Loucy (cell line): ENCODE data around the gene ZCCHC12.

Experiments
- EZH2phosphoT487 ChIP-seq: fragments of 200-600 bp; IDR thresholded peaks from 2 replicates; pipeline ENCODE4 v1.6.1; 2018; ENCODE audit warnings: antibody characterized with exemption, mild to moderate bottlenecking, moderate library complexity, borderline replicate concordance
- TF ChIP-seq, protein P1 (sequence below): fragments of 200-600 bp; sonication (generic); conservative IDR thresholded peaks from 2 replicates; pipeline ENCODE4 v1.5.1; 2014; ENCODE audit warnings: mild to moderate bottlenecking, antibody characterized with exemption, low read length

- TF ChIP-seq, protein P1, sequence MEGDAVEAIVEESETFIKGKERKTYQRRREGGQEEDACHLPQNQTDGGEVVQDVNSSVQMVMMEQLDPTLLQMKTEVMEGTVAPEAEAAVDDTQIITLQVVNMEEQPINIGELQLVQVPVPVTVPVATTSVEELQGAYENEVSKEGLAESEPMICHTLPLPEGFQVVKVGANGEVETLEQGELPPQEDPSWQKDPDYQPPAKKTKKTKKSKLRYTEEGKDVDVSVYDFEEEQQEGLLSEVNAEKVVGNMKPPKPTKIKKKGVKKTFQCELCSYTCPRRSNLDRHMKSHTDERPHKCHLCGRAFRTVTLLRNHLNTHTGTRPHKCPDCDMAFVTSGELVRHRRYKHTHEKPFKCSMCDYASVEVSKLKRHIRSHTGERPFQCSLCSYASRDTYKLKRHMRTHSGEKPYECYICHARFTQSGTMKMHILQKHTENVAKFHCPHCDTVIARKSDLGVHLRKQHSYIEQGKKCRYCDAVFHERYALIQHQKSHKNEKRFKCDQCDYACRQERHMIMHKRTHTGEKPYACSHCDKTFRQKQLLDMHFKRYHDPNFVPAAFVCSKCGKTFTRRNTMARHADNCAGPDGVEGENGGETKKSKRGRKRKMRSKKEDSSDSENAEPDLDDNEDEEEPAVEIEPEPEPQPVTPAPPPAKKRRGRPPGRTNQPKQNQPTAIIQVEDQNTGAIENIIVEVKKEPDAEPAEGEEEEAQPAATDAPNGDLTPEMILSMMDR, result no peak
- TF ChIP-seq EZH2phosphoT487, result no peak
Observed at GRCh38 chrX:118872102-118872566, 48.5 kb downstream of the ZCCHC12 start.
